Lower lobe of right lung (tissue), 2 donors: Measurements from ENCODE around the gene ACTN3. TPM values are rescaled to one million over a fixed set of nuclear protein-coding genes. Genes with fewer than 3 reads are reported as not detected.
A peak's percentile ranks its signal among the peaks of the same experiment; 100 is the strongest.

Source experiments
- ATAC-seq, 2 donors: fragments of 200-7000 bp; cut with Tn5 transposase; one replicate each; pipeline ENCODE4 v1.9.1; 2020 to 2022; ENCODE audit warnings: mild to moderate bottlenecking in 2 of 2, moderate library complexity in 2 of 2
- DNase-seq: peaks from one replicate; pipeline ENCODE4 v3.0.0-alpha.2; 2020
- H3K27ac ChIP-seq: fragments of 200-600 bp; one replicate; pipeline ENCODE4 v1.8.0; 2022
- H3K27me3 ChIP-seq: fragments of 200-600 bp; one replicate; pipeline ENCODE4 v1.8.0; 2022; ENCODE audit warnings: low read depth
- H3K36me3 ChIP-seq: fragments of 200-600 bp; one replicate; pipeline ENCODE4 v1.8.0; 2022; ENCODE audit warnings: mild to moderate bottlenecking
- H3K4me1 ChIP-seq: fragments of 200-600 bp; one replicate; pipeline ENCODE4 v1.8.0; 2022
- H3K4me3 ChIP-seq: fragments of 200-600 bp; one replicate; pipeline ENCODE4 v1.8.0; 2022; ENCODE audit warnings: mild to moderate bottlenecking
- H3K9me3 ChIP-seq: fragments of 200-600 bp; one replicate; pipeline ENCODE4 v1.8.0; 2022
- CTCF ChIP-seq: fragments of 200-600 bp; IDR thresholded peaks from one replicate; pipeline ENCODE4 v1.8.0; 2022; ENCODE audit warnings: antibody characterized with exemption, mild to moderate bottlenecking
- intact Hi-C: fragments of 100-400 bp; cut with DNase I; formaldehyde crosslinking; loops from one replicate; pipeline ENCODE4 v1.11.0; 2022
- total RNA-seq: library from RNA; stranded (reverse); fragmentation: NEBNext Ultra II Directional; extraction: Animal tissue kit (Norgen Biotek cat#: 25700); gene quantifications from one replicate; pipeline ENCODE4 v1.2.1, GENCODE V29; 2021
- donor health status: DM: no; HTN: yes; CAD: no; lungs with severe emphysema.

Gene ACTN3
- total RNA-seq, 1 donor from 2014 or later: 0.24 TPM

GRCh38 chr11:66510271-66510989 is 36.3 kb upstream of the ACTN3 start, which contains the start of gene BBS1:
Gene BBS1, plus strand, starts transcription at chr11:66510635. Its CDS starts 25 bp downstream, at chr11:66510660.
- peak within 1 kb of the TSS; percentile 44 for H3K27ac ChIP-seq
- peak; percentile 95 to 96 for ATAC-seq
- intact Hi-C loops: no loop called here

GRCh38 chr11:66510990-66511339 is 35.7 kb upstream of the ACTN3 start:
- no peak for TF ChIP-seq CTCF

More at GRCh38 chr11:66510271-66510989, 36.3 kb upstream of the ACTN3 start, which contains the start of gene BBS1:
- Histone ChIP-seq H3K36me3 (peaks cover 24% of the 10 kb centered on the region), H3K9me3 (no peaks in the 10 kb centered on the region), H3K4me1 (peaks cover 15% of the 10 kb centered on the region), H3K4me3 (peak within 1 kb of the TSS; percentile 97), H3K27me3 (no peaks in the 10 kb centered on the region)
- no peak for TF ChIP-seq CTCF
- DNase-seq: peak; percentile 92

GRCh38 chr11:66523611-66524010 is 23.1 kb upstream of the ACTN3 start:
- intact Hi-C loops: no loop called here
- no peak overlapping the region for H3K27ac ChIP-seq
- peak in 1 of 2 donors; percentile 29 for ATAC-seq
- DNase-seq: no peak
- no peak for TF ChIP-seq CTCF
- H3K9me3 ChIP-seq: no peaks in the 10 kb centered on the region
- no peaks in the 10 kb centered on the region for H3K27me3 ChIP-seq
- no peaks in the 10 kb centered on the region for H3K4me1 ChIP-seq
- H3K36me3 ChIP-seq: peaks cover 81% of the 10 kb centered on the region
- no peak overlapping the region for H3K4me3 ChIP-seq

More at GRCh38 chr11:66510990-66511339, 35.7 kb upstream of the ACTN3 start:
- peak overlapping the region; percentile 44 for H3K27ac ChIP-seq
- ATAC-seq (no peak), DNase-seq (no peak)
- no peaks in the 10 kb centered on the region for H3K9me3 ChIP-seq
- no peaks in the 10 kb centered on the region for H3K27me3 ChIP-seq
- intact Hi-C loops: no loop called here
- H3K4me1 ChIP-seq: peaks cover 15% of the 10 kb centered on the region
- H3K4me3 ChIP-seq: peak overlapping the region; percentile 97
- H3K36me3 ChIP-seq: peaks cover 25% of the 10 kb centered on the region

- Histone ChIP-seq H3K27me3 (no peaks in the 10 kb centered on the region), H3K9me3 (no peaks in the 10 kb centered on the region), H3K4me1 (no peaks in the 10 kb centered on the region), H3K27ac (no peak overlapping the region), H3K36me3 (peaks cover 74% of the 10 kb centered on the region), H3K4me3 (no peak overlapping the region)
- no peak for TF ChIP-seq CTCF
- intact Hi-C loops: no loop called here
- ATAC-seq (no peak), DNase-seq (no peak)
Observed at GRCh38 chr11:66524304-66525040, 22.2 kb upstream of the ACTN3 start.

GRCh38 chr11:66529069-66529468 is 17.6 kb upstream of the ACTN3 start:
- Histone ChIP-seq H3K36me3 (peaks cover 55% of the 10 kb centered on the region), H3K27me3 (no peaks in the 10 kb centered on the region), H3K9me3 (no peaks in the 10 kb centered on the region), H3K27ac (no peak overlapping the region), H3K4me3 (no peak overlapping the region), H3K4me1 (no peaks in the 10 kb centered on the region)
- intact Hi-C loops: no loop called here
- DNase-seq (no peak), ATAC-seq (no peak)
- no peak for TF ChIP-seq CTCF
